Nephron (organoid): ENCODE data around the gene ITFG1.
A peak's percentile ranks its signal among the peaks of the same experiment; 100 is the strongest.

ENCODE experiments used
- H3K27ac Mint-ChIP-seq, 3 experiments: 2 replicates each; pipeline ENCODE4 v1.8.0; 2020; ENCODE audit warnings: mixed read lengths in 3 of 3, mild to moderate bottlenecking in 2 of 3, moderate library complexity in 1 of 3
- H3K27me3 Mint-ChIP-seq: 2 replicates; pipeline ENCODE4 v1.8.0; 2021; ENCODE audit warnings: low read depth, mild to moderate bottlenecking, moderate library complexity, mixed read lengths
- H3K36me3 Mint-ChIP-seq: 2 replicates; pipeline ENCODE4 v1.8.0; 2020; ENCODE audit warnings: low read depth, mixed read lengths
- H3K4me1 Mint-ChIP-seq: 2 replicates; pipeline ENCODE4 v1.8.0; 2020; ENCODE audit warnings: mixed read lengths
- H3K4me3 Mint-ChIP-seq, 3 experiments: 2 replicates each; pipeline ENCODE4 v1.8.0; 2020; ENCODE audit warnings: mild to moderate bottlenecking in 3 of 3, mixed read lengths in 3 of 3, moderate library complexity in 2 of 3
- H3K9me3 Mint-ChIP-seq: 2 replicates; pipeline ENCODE4 v1.8.0; 2020; ENCODE audit warnings: mixed read lengths
- TF ChIP-seq, protein P1 (sequence below), 3 experiments: fragments of 200-600 bp; sonication (generic); IDR thresholded peaks; one replicate each; pipeline ENCODE4 v1.5.0; 2021; ENCODE audit warnings: antibody characterized with exemption in 3 of 3; ENCODE audit not compliant: unreplicated experiment in 3 of 3

ITFG1 gene

DNA sequence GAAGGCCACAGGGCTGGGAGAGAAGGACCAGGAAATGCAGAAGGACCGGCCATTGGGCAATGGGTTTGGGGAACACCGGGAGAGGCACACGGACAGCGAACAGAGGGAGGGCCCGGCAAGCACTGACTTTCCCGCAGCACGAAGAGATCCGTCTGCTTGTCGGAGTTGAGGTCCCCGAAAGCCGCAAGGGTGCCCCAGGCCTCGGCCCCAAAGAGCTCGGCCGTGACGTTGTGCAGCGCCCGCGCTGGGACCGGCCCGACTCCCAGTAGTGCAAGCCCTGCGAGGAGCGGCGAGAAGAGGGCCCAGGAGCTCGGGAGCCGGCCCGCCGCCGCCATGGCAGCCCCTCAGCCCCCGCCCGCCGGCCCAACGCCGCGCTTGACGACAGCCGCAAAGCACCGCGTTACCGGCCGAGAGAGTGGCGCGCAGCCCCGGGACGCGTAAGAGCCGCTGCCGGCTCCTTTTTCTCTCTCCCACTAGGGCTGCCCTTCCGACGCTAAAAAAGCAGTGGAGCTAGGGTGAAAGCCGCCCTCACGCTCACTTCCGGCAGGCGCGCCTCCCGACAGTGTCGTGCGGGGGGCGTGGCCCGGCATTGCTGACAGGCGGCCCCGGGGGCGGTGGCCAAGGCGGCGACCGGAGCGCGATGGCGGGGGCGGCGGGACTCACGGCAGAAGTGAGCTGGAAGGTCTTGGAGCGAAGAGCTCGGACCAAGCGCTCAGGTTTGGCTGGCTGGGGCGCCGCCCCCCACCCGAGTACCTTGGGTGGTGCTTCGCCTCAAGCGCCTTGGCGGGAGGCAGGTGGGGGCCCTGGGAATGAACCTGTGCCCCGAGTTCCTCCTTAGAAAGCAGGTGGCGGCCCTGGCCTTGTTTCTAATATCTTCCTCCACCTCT lies at the start of gene ITFG1, which contains the start of gene PHKB:
Gene ITFG1, minus strand, starts transcription at position 353 of the 887 bp plus-strand sequence. Its CDS starts 18 bp downstream, at position 335.
Gene PHKB, plus strand, starts transcription at position 621 of the 887 bp plus-strand sequence. Its CDS starts 20 bp downstream, at position 641.
- peaks cover 30% of the 10 kb centered on the region for H3K4me1 Mint-ChIP-seq

DNA sequence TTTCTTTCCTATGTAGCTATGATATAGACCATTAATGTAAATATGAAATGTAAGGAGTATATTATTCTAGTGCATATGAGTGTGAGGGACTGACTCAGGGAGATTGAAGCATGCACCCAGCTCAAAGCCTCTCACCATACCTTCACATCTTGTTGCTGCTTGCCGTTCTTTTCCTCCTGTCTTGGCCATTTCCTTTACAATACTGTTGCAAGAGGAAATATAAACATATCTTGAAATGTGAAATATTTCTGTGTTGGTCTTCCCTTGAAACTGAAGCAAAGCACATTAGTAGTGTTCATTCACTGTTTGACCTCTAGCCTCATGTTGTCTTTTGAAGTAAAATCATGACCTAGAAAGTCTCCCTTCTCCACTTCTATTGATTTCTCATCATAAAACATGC lies 46.8 kb upstream of the ITFG1 start:
- H3K4me1 Mint-ChIP-seq, result peaks cover 5% of the 10 kb centered on the region
- H3K27ac Mint-ChIP-seq, result peak overlapping the region in 1 of 3 experiments; percentile 11

More for the DNA sequence above, at the start of gene ITFG1, which contains the start of gene PHKB:
- no peaks in the 10 kb centered on the region for H3K9me3 Mint-ChIP-seq
- peak within 1 kb of the TSS; percentile 96 to 98 (median 97) for H3K4me3 Mint-ChIP-seq
- TF ChIP-seq, protein P1, sequence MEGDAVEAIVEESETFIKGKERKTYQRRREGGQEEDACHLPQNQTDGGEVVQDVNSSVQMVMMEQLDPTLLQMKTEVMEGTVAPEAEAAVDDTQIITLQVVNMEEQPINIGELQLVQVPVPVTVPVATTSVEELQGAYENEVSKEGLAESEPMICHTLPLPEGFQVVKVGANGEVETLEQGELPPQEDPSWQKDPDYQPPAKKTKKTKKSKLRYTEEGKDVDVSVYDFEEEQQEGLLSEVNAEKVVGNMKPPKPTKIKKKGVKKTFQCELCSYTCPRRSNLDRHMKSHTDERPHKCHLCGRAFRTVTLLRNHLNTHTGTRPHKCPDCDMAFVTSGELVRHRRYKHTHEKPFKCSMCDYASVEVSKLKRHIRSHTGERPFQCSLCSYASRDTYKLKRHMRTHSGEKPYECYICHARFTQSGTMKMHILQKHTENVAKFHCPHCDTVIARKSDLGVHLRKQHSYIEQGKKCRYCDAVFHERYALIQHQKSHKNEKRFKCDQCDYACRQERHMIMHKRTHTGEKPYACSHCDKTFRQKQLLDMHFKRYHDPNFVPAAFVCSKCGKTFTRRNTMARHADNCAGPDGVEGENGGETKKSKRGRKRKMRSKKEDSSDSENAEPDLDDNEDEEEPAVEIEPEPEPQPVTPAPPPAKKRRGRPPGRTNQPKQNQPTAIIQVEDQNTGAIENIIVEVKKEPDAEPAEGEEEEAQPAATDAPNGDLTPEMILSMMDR (IDR thresholded peaks at IDR 0.05; ENCODE audit: unreplicated experiment in 3 of 3), result peak in 1 of 3 experiments; percentile 7
- H3K27me3 Mint-ChIP-seq, result no peaks in the 10 kb centered on the region
- H3K36me3 Mint-ChIP-seq, result peaks cover 12% of the 10 kb centered on the region
- H3K27ac Mint-ChIP-seq, result peak within 1 kb of the TSS; percentile 97 to 100 (median 99)

DNA sequence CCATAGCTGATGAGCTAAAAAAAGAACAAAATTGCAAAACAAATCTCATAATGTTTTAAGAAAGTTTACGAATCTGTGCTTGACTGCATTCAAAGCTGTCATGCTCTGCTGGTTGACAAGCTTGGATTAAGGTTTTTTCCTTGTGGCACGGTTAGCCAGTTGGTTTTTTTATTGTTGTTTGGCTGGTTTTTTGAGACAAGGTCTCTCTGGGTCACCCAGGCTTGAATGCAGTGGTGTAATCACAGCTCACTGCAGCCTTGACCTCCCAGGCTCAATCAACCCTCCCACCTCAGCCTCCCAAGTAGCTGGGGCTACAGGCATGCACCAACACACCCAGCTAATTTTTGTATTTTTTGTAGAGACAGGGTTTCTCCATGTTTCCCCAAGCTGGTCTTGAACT lies 45.9 kb upstream of the ITFG1 start:
- no peaks in the 10 kb centered on the region for H3K9me3 Mint-ChIP-seq

More for the DNA sequence above, 46.8 kb upstream of the ITFG1 start:
- H3K36me3 Mint-ChIP-seq, result peaks cover 38% of the 10 kb centered on the region
- H3K9me3 Mint-ChIP-seq, result no peaks in the 10 kb centered on the region
- no peak overlapping the region for H3K4me3 Mint-ChIP-seq
- TF ChIP-seq, protein P1 (IDR thresholded peaks at IDR 0.05; ENCODE audit: unreplicated experiment in 3 of 3), result no peak
- no peaks in the 10 kb centered on the region for H3K27me3 Mint-ChIP-seq

DNA sequence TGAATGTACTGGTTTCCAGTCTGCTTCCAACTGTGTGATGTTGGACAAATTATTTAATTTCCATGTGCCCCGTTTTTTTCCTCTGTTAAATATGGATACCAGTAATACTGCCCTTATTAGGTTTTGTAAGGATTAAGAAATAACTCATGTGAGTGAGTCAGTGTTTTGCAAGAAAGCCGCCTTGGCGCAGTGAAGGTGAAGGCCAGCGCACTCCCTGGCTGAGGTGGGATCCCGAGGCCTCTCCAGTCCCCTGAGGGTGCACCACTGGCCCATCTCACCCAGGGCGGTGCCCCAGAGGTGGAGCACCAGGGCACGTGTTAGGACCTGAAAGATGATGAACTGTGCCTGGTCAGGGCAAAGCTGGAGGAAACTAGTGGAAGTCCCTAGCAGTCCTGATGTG lies 43.7 kb upstream of the ITFG1 start:
- TF ChIP-seq, protein P1 (IDR thresholded peaks at IDR 0.05; ENCODE audit: unreplicated experiment in 3 of 3), result no peak

More for the DNA sequence above, 45.9 kb upstream of the ITFG1 start:
- peaks cover 32% of the 10 kb centered on the region for H3K36me3 Mint-ChIP-seq
- TF ChIP-seq, protein P1 (IDR thresholded peaks at IDR 0.05; ENCODE audit: unreplicated experiment in 3 of 3), result no peak
- H3K27ac Mint-ChIP-seq, result peak overlapping the region in 1 of 3 experiments; percentile 42
- no peak overlapping the region for H3K4me3 Mint-ChIP-seq
- H3K4me1 Mint-ChIP-seq, result peaks cover 5% of the 10 kb centered on the region
- H3K27me3 Mint-ChIP-seq, result no peaks in the 10 kb centered on the region

DNA sequence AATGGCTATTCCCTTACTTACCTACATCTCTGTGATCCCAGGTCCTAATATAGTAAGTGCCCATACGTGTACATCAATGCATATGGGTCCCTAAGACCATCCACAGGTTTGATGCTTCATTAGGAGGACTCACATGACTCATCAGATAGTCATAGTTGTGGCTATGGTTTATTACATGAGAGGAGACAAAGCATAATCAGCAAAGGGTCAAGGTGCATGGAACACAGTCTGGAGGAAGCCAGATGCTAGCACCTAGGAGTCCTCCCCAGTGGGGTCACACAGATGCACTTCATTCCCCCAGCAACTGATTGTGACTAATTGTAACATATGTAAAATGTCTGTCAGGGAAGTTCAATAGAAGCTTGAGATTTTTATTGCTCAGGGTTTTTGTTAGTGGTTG lies 43.1 kb upstream of the ITFG1 start:
- TF ChIP-seq, protein P1 (IDR thresholded peaks at IDR 0.05; ENCODE audit: unreplicated experiment in 3 of 3), result no peak
- no peaks in the 10 kb centered on the region for H3K9me3 Mint-ChIP-seq
- no peak overlapping the region for H3K27ac Mint-ChIP-seq
- peaks cover 5% of the 10 kb centered on the region for H3K4me1 Mint-ChIP-seq
- H3K36me3 Mint-ChIP-seq, result peaks cover 40% of the 10 kb centered on the region
- H3K4me3 Mint-ChIP-seq, result no peak overlapping the region
- H3K27me3 Mint-ChIP-seq, result no peaks in the 10 kb centered on the region

More for the DNA sequence above, 43.7 kb upstream of the ITFG1 start:
- Mint-ChIP-seq H3K27ac (no peak overlapping the region), H3K36me3 (peaks cover 38% of the 10 kb centered on the region), H3K9me3 (no peaks in the 10 kb centered on the region), H3K4me1 (peaks cover 5% of the 10 kb centered on the region), H3K4me3 (no peak overlapping the region), H3K27me3 (no peaks in the 10 kb centered on the region)
